C4-2B (cell line): Measurements from ENCODE around the gene IFI30.
A peak's percentile ranks its signal among the peaks of the same experiment; 100 is the strongest.

Experiments
- H3K27ac ChIP-seq: fragments of 450-650 bp; 2 replicates; pipeline ENCODE4 v1.5.1; 2017
- ZFX ChIP-seq: fragments of 450-650 bp; IDR thresholded peaks from 2 replicates; pipeline ENCODE4 v1.6.1; 2017
- TF ChIP-seq, protein P1 (sequence below): fragments of 450-650 bp; conservative IDR thresholded peaks from 2 replicates; pipeline ENCODE4 v1.5.1; 2017; ENCODE audit warnings: mild to moderate bottlenecking

The IFI30 gene

GRCh38 chr19:18159810-18160209, 13.8 kb upstream of the IFI30 start:
- TF ChIP-seq, protein P1, sequence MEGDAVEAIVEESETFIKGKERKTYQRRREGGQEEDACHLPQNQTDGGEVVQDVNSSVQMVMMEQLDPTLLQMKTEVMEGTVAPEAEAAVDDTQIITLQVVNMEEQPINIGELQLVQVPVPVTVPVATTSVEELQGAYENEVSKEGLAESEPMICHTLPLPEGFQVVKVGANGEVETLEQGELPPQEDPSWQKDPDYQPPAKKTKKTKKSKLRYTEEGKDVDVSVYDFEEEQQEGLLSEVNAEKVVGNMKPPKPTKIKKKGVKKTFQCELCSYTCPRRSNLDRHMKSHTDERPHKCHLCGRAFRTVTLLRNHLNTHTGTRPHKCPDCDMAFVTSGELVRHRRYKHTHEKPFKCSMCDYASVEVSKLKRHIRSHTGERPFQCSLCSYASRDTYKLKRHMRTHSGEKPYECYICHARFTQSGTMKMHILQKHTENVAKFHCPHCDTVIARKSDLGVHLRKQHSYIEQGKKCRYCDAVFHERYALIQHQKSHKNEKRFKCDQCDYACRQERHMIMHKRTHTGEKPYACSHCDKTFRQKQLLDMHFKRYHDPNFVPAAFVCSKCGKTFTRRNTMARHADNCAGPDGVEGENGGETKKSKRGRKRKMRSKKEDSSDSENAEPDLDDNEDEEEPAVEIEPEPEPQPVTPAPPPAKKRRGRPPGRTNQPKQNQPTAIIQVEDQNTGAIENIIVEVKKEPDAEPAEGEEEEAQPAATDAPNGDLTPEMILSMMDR = no peak
- TF ChIP-seq ZFX = no peak
- peak overlapping the region; percentile 90; the same call in 1 of the 2 replicates for H3K27ac ChIP-seq

- TF ChIP-seq, protein P1 = no peak
- TF ChIP-seq ZFX = no peak
- peak overlapping the region; percentile 90 for H3K27ac ChIP-seq
Observed at GRCh38 chr19:18160493-18160970, 13.1 kb upstream of the IFI30 start.

GRCh38 chr19:18160971-18161635, 12.5 kb upstream of the IFI30 start:
- peak overlapping the region; percentile 90 for H3K27ac ChIP-seq

GRCh38 chr19:18161636-18162002, 12.0 kb upstream of the IFI30 start:
- TF ChIP-seq ZFX = no peak
- TF ChIP-seq, protein P1 = peak; percentile 83

More at GRCh38 chr19:18160971-18161635, 12.5 kb upstream of the IFI30 start:
- TF ChIP-seq, protein P1 = peak; percentile 99
- TF ChIP-seq ZFX = peak; percentile 93; the same call in 1 of the 2 replicates

GRCh38 chr19:18164072-18164471, 9.5 kb upstream of the IFI30 start:
- TF ChIP-seq, protein P1 = no peak
- no peak overlapping the region for H3K27ac ChIP-seq

More at GRCh38 chr19:18161636-18162002, 12.0 kb upstream of the IFI30 start:
- peak overlapping the region; percentile 90; the same call in 1 of the 2 replicates for H3K27ac ChIP-seq

DNA sequence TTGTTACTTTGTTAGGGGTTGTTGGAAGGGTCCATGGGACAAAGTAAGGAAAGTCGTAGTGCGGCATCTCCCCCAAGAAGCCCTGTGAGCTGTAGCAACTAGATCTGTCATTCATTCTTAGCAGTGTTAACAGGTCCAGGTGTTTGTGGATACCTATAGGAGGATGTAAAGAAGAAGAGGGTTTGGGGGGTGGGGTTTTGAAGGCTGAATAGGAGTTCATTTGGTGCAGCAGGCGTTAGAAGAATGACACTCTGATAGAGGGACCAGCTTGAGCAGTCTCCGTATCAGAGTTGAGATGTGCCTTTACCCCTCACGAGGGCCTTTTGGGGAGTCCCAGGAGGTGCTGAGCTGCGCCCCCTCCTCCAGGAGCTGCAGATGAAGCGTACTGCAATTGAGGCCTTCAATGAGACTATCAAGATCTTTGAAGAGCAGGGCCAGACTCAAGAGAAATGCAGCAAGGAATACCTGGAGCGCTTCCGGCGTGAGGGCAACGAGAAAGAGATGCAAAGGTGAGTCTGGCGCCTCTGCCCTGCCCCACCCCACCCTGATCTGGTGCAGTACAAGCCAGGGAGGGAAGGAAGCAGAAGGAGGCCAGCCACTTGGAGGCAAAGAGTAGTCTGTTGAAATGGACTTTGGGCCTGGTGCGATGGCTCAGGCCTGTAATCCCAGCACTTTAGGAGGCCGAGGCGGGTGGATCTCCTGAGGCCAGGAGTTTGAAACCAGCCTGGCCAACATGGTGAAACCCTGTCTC, 7.6 kb upstream of the IFI30 start:
- H3K27ac ChIP-seq = no peak overlapping the region
- TF ChIP-seq ZFX = no peak
- TF ChIP-seq, protein P1 = no peak

DNA sequence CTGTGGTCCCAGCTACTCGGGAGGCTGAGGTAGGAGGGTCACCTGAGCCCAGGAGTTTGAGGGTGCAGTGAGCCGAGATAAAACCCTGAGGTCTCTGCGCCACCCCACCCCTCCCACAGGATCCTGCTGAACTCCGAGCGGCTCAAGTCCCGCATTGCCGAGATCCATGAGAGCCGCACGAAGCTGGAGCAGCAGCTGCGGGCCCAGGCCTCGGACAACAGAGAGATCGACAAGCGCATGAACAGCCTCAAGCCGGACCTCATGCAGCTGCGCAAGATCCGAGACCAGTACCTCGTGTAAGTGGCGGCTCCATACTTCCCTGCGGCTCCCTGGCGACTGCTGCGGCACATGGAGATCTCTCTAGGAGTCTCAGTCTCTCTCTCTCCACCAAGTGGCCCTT, 6.6 kb upstream of the IFI30 start:
- H3K27ac ChIP-seq = no peak overlapping the region
- no peak for TF ChIP-seq ZFX
- TF ChIP-seq, protein P1 = no peak
